Heart left ventricle (tissue), 13 donors: ENCODE results near the gene CFAP299.

Source experiments
- CTCF ChIP-seq, 12 donors: fragments of 200-600 bp; sonication (generic) in 4 of 12; IDR thresholded peaks; one replicate each; pipeline versions ENCODE4 v1.5.0 to v1.8.0; 2018 to 2022; ENCODE audit warnings: antibody characterized with exemption in 12 of 12, mild to moderate bottlenecking in 5 of 12
- POLR2A ChIP-seq, 2 donors: fragments of 450-650 bp; IDR thresholded peaks; one replicate each; pipeline ENCODE4 v1.6.1; 2017; ENCODE audit warnings: antibody characterized with exemption in 2 of 2, mild to moderate bottlenecking in 2 of 2, moderate library complexity in 2 of 2
- donor health status: ischemic (EF 13 %, LVEDD 7.1; RV severe dilation, severe dysfunction).
- donor health status: DM: no; HTN: yes; CAD: no.
- donor health status: DM: no; HTN: no; CAD: no.
- donor health status: ischemic (EF 25% LVEDD 6.9; RV normal size, moderate dysfunction).
- donor health status: ischemic (EF 25% LVEDD 5.7; RV mildly dilated, moderate dysfunction).
- donor health status: ischemic (EF 35%, LVEDD 5.7; RV mildly dilated, moderate dysfunction).
- donor health status: nonischemic (EF 11% LVEDD 7.7; RV severe dilation, severe dysfunction).
- donor health status: DM: yes; HTN: yes; CAD: no.
- donor health status: PGD.
- donor health status: ischemic (EF 29% LVEDD 5.4; RV normal size, mild dysfunction).
- donor health status: nonischemic (EF 23%, LVEDD 6.1; RV moderate dilation, normal function).

GRCh38 chr4:80422727-80423404, 87.3 kb downstream of the CFAP299 start:
- TF ChIP-seq CTCF (IDR thresholded peaks at IDR 0.05): no peak
- no peak for TF ChIP-seq POLR2A (IDR thresholded peaks at IDR 0.05)
